DMS 273 (cell line): ENCODE measurements around the gene NKTR.
"Not testable (repeated sequence)": the region's sequence is repeated elsewhere in the genome, so short reads cannot be mapped to it uniquely, and the experiment has no call there.

Experiments used
- DNase-seq: peaks from one replicate; lab custom pipeline; 2025; ENCODE audit not compliant: unreplicated experiment; lab: John Stamatoyannopoulos, UW

The NKTR gene

GRCh38 chr3:42600111-42600957, at the start of gene NKTR:
Gene NKTR, plus strand, starts transcription at chr3:42600686. Its CDS starts 321 bp downstream, at chr3:42601007.
- DNase-seq, result peak; percentile 98

- no peak for DNase-seq
These were observed 47.7 kb upstream of the NKTR start for GRCh38 chr3:42552830-42553229.

GRCh38 chr3:42556089-42556632, 44.3 kb upstream of the NKTR start:
- no peak for DNase-seq

GRCh38 chr3:42556817-42557216, 43.7 kb upstream of the NKTR start:
- DNase-seq, result not testable (repeated sequence)

GRCh38 chr3:42557854-42558253, 42.6 kb upstream of the NKTR start:
- peak; percentile 29 for DNase-seq

GRCh38 chr3:42562047-42562907, 38.2 kb upstream of the NKTR start:
- DNase-seq, result no peak

- DNase-seq, result no peak
These were observed 30.8 kb upstream of the NKTR start for GRCh38 chr3:42569593-42570142.

- peak; percentile 66 for DNase-seq
These were observed 28.2 kb upstream of the NKTR start for GRCh38 chr3:42572278-42572677.

GRCh38 chr3:42575137-42575741, 25.2 kb upstream of the NKTR start:
- DNase-seq, result no peak

- DNase-seq, result no peak
These were observed 22.4 kb upstream of the NKTR start for GRCh38 chr3:42578054-42578453.

GRCh38 chr3:42579346-42579745, 21.1 kb upstream of the NKTR start:
- DNase-seq, result not testable (repeated sequence)

- peak; percentile 69 for DNase-seq
These were observed 19.1 kb upstream of the NKTR start for GRCh38 chr3:42581400-42581708.

GRCh38 chr3:42581709-42582473, 18.6 kb upstream of the NKTR start, which contains the start of gene SEC22C:
Gene SEC22C, minus strand, starts transcription at chr3:42581967. Its CDS starts 12,921 bp downstream, at chr3:42569046.
- DNase-seq, result peak; percentile 95

- DNase-seq, result no peak
These were observed 17.9 kb upstream of the NKTR start for GRCh38 chr3:42582474-42583070.

- no peak for DNase-seq
These were observed 11.9 kb upstream of the NKTR start for GRCh38 chr3:42588625-42589024.

GRCh38 chr3:42589382-42590109, 10.9 kb upstream of the NKTR start:
- no peak for DNase-seq

GRCh38 chr3:42590989-42591756, 9.3 kb upstream of the NKTR start:
- peak; percentile 22 for DNase-seq

GRCh38 chr3:42591811-42592210, 8.7 kb upstream of the NKTR start:
- no peak for DNase-seq
